Skin of body (tissue), 2 donors: ENCODE results near the gene FKBP4. TPM values are rescaled to one million over a fixed set of nuclear protein-coding genes. Genes with fewer than 3 reads are reported as not detected.

ENCODE experiments used
- DNase-seq: peaks from one replicate; lab custom pipeline; 2025; lab: John Stamatoyannopoulos, UW
- total RNA-seq: library from RNA; depleted of rRNA; stranded (reverse); fragments of >200 nt; gene quantifications from one replicate; pipeline ENCODE4 v1.2.3, GENCODE V29; 2014

Gene FKBP4
- total RNA-seq, 1 donor from 2014 or later: 38.5 TPM

- no peak for DNase-seq
Observed at GRCh38 chr12:2776129-2776806, 18.5 kb upstream of the FKBP4 start.

GRCh38 chr12:2779281-2779680, 15.5 kb upstream of the FKBP4 start:
- DNase-seq: no peak

- DNase-seq: peak; percentile 38
Observed at GRCh38 chr12:2783936-2784600, 10.7 kb upstream of the FKBP4 start.

GRCh38 chr12:2785017-2785416, 9.8 kb upstream of the FKBP4 start:
- no peak for DNase-seq

- no peak for DNase-seq
Observed at GRCh38 chr12:2791089-2791488, 3.7 kb upstream of the FKBP4 start.

GRCh38 chr12:2792671-2793500, 1.9 kb upstream of the FKBP4 start:
- no peak for DNase-seq

- DNase-seq: no peak
Observed at GRCh38 chr12:2793561-2793960, 1.2 kb upstream of the FKBP4 start.

- DNase-seq: no peak
Observed at GRCh38 chr12:2794191-2794735, 507 bp upstream of the FKBP4 start.

GRCh38 chr12:2795291-2796186, 769 bp downstream of the FKBP4 start:
- DNase-seq: peak; percentile 19

- no peak for DNase-seq
Observed at GRCh38 chr12:2796187-2796666, 1.5 kb downstream of the FKBP4 start.

GRCh38 chr12:2797721-2798418, 3.1 kb downstream of the FKBP4 start:
- no peak for DNase-seq

GRCh38 chr12:2800046-2800570, 5.3 kb downstream of the FKBP4 start:
- DNase-seq: no peak

- DNase-seq: no peak
Observed at GRCh38 chr12:2801044-2801783, 6.4 kb downstream of the FKBP4 start.

- no peak for DNase-seq
Observed at GRCh38 chr12:2803635-2804392, 9.0 kb downstream of the FKBP4 start.

GRCh38 chr12:2804393-2805142, 9.8 kb downstream of the FKBP4 start:
- DNase-seq: no peak

- DNase-seq: no peak
Observed at GRCh38 chr12:2805143-2805520, 10.4 kb downstream of the FKBP4 start.

- no peak for DNase-seq
Observed at GRCh38 chr12:2806700-2807099, 11.9 kb downstream of the FKBP4 start.

- DNase-seq: no peak
Observed at GRCh38 chr12:2811801-2812200, 17.0 kb downstream of the FKBP4 start.
